Effector memory CD4-positive, alpha-beta T cell (primary cell): ENCODE data around the gene SLC34A3.

Experiments used
- DNase-seq, 3 donors: peaks; one replicate each; pipeline ENCODE4 v3.0.0-alpha.2; 2020
- H3K27ac ChIP-seq: 2 replicates; pipeline ENCODE4 v1.7.0; 2013; ENCODE audit warnings: mild to moderate bottlenecking, low read length, moderate library complexity; ENCODE audit not compliant: insufficient read depth, poor library complexity, severe bottlenecking
- H3K27me3 ChIP-seq: replicated peaks from 2 replicates; pipeline ENCODE4 v1.7.0; 2013; ENCODE audit warnings: mild to moderate bottlenecking, low read length; ENCODE audit not compliant: insufficient read depth, control insufficient read depth, poor library complexity, severe bottlenecking
- H3K36me3 ChIP-seq: 2 replicates; pipeline ENCODE4 v1.7.0; 2013; ENCODE audit warnings: mild to moderate bottlenecking, low read length, moderate library complexity; ENCODE audit not compliant: control insufficient read depth, insufficient read depth
- H3K4me1 ChIP-seq: 2 replicates; pipeline ENCODE4 v1.7.0; 2013; ENCODE audit warnings: low read length, mild to moderate bottlenecking; ENCODE audit not compliant: control insufficient read depth, insufficient read depth, poor library complexity, severe bottlenecking
- H3K4me3 ChIP-seq: 2 replicates; pipeline ENCODE4 v1.7.0; 2013; ENCODE audit warnings: low read length, low read depth, mild to moderate bottlenecking; ENCODE audit not compliant: insufficient read depth, poor library complexity, severe bottlenecking
- H3K9me3 ChIP-seq: 2 replicates; pipeline ENCODE4 v1.7.0; 2013; ENCODE audit warnings: mild to moderate bottlenecking, low read length, moderate library complexity; ENCODE audit not compliant: control insufficient read depth

The SLC34A3 gene

GRCh38 chr9:137205126-137206069 lies 25.3 kb upstream of the SLC34A3 start, which contains the start of the genes NDOR1 and TMEM203:
Gene NDOR1, plus strand, starts transcription at chr9:137205700. Its CDS starts 78 bp downstream, at chr9:137205778.
Gene TMEM203, minus strand, starts transcription at chr9:137205648. Its CDS starts 234 bp downstream, at chr9:137205414.
- DNase-seq, result peak; percentile 88 to 93 (median 89)
- peak within 1 kb of the TSS; percentile 77 for H3K4me3 ChIP-seq
- H3K27me3 ChIP-seq, result no peaks in the 10 kb centered on the region
- peaks cover 30% of the 10 kb centered on the region for H3K4me1 ChIP-seq
- no peaks in the 10 kb centered on the region for H3K9me3 ChIP-seq
- H3K36me3 ChIP-seq, result peaks cover 3% of the 10 kb centered on the region
- H3K27ac ChIP-seq, result peak within 1 kb of the TSS; percentile 89

DNA sequence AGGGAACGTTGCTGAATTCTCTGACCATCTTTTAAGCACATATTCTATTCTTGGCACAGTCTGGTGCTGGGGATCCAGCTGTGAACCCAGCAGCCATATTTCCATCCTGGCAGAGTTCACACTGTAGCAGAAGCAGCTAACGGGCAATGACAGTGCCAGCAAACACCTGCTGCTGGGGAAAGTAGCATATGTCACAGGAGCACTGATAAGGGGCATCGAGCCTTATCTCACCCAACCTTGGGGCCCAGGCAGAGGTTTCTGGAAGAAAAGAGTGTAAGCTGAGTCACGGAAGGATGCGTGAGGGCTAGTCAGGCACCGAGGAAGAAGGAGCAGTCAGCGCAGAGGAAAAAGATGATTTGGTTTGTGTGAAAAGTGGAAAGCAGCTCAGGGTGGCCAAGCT lies 24.1 kb upstream of the SLC34A3 start:
- Histone ChIP-seq H3K4me1 (peaks cover 24% of the 10 kb centered on the region), H3K9me3 (no peaks in the 10 kb centered on the region), H3K27ac (no peak overlapping the region), H3K27me3 (no peaks in the 10 kb centered on the region), H3K4me3 (peak overlapping the region; percentile 77), H3K36me3 (peaks cover 3% of the 10 kb centered on the region)
- no peak for DNase-seq

- H3K9me3 ChIP-seq, result no peaks in the 10 kb centered on the region
- no peaks in the 10 kb centered on the region for H3K27me3 ChIP-seq
- no peak for DNase-seq
- H3K36me3 ChIP-seq, result peaks cover 3% of the 10 kb centered on the region
- H3K4me1 ChIP-seq, result peaks cover 3% of the 10 kb centered on the region
- H3K4me3 ChIP-seq, result no peak overlapping the region
- no peak overlapping the region for H3K27ac ChIP-seq
These were observed 19.2 kb upstream of the SLC34A3 start for GRCh38 chr9:137211532-137211931.

DNA sequence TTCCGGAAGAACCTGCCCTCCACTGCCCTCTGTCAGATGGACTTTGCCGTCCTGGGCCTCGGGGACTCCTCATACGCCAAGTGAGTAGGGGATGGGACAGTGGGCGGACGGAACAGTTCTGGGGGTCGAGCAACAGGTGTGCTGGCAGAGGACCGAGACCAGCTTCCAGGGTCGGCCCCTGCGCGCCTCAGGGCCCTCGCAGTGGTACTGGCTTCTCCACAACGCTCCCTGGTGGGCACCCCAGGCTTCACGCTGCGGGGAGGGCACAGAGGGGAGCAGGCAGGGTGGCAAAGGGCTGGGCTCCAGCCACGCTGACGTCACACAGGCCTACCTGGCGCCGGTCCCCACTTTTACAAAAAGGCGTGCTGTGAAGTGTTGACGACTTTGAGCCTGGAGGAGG lies 18.2 kb upstream of the SLC34A3 start:
- Histone ChIP-seq H3K9me3 (no peaks in the 10 kb centered on the region), H3K36me3 (peaks cover 3% of the 10 kb centered on the region)

GRCh38 chr9:137213160-137214060 lies 17.3 kb upstream of the SLC34A3 start:
- no peak for DNase-seq
- no peaks in the 10 kb centered on the region for H3K27me3 ChIP-seq
- H3K27ac ChIP-seq, result no peak overlapping the region
- H3K4me1 ChIP-seq, result peaks cover 3% of the 10 kb centered on the region
- H3K4me3 ChIP-seq, result no peak overlapping the region
- peaks cover 3% of the 10 kb centered on the region for H3K36me3 ChIP-seq
- H3K9me3 ChIP-seq, result no peaks in the 10 kb centered on the region

More for the DNA sequence above, 18.2 kb upstream of the SLC34A3 start:
- H3K4me1 ChIP-seq, result peaks cover 1% of the 10 kb centered on the region
- no peak for DNase-seq
- H3K27me3 ChIP-seq, result no peaks in the 10 kb centered on the region
- no peak overlapping the region for H3K4me3 ChIP-seq
- H3K27ac ChIP-seq, result no peak overlapping the region

DNA sequence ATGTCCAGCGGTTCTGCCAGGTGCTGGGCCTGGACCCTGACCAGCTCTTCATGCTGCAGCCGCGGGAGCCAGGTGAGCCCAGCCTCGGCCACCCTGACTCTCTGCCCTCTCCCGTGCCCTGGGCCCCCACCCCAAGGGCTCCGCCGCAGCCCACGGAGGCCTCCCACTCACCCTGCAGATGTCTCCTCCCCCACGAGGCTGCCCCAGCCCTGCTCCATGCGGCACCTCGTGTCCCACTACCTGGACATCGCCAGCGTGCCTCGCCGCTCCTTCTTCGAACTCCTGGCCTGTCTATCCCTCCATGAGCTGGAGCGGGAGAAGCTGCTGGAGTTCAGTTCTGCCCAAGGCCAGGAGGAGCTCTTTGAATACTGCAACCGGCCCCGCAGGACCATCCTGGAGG lies 16.1 kb upstream of the SLC34A3 start:
- Histone ChIP-seq H3K4me3 (no peak overlapping the region), H3K27me3 (no peaks in the 10 kb centered on the region), H3K36me3 (no peaks in the 10 kb centered on the region), H3K9me3 (no peaks in the 10 kb centered on the region), H3K4me1 (peaks cover 3% of the 10 kb centered on the region), H3K27ac (no peak overlapping the region)
- no peak for DNase-seq

DNA sequence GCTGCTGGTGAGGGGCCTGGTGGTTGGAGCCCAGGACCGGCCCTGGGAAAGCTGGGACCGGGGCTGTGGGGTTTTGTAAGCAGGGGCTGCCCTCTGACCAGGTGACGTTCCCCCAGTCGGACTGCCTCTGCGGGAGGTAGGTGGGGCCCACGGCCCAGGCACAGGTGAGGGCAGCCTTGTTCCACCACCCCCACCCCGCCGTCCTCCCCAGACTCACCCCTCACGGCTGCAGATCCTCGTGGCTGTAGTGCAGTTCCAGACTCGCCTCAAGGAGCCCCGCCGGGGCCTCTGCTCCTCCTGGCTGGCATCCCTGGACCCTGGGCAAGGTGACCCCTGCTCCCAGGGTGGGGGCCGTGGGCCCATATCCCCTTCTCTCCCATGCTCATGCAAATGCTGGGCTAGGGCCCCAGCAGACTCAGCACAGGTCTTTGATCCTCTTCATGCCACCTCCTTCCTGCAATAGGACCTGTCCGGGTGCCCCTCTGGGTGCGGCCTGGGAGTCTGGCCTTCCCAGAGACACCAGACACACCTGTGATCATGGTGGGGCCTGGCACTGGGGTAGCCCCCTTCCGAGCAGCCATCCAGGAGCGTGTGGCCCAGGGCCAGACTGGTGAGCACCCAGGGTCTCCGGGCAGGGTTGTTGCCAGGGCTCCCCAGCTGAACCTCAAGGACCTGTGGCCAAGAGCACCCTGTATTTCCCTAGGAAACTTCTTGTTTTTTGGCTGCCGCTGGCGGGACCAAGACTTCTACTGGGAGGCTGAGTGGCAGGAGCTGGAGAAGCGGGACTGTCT lies 15.3 kb upstream of the SLC34A3 start:
- H3K36me3 ChIP-seq, result no peaks in the 10 kb centered on the region
- no peak overlapping the region for H3K27ac ChIP-seq
- H3K27me3 ChIP-seq, result no peaks in the 10 kb centered on the region
- no peak overlapping the region for H3K4me3 ChIP-seq
- peaks cover 3% of the 10 kb centered on the region for H3K4me1 ChIP-seq
- no peaks in the 10 kb centered on the region for H3K9me3 ChIP-seq
- no peak for DNase-seq

GRCh38 chr9:137216188-137216965 lies 14.3 kb upstream of the SLC34A3 start:
- no peak for DNase-seq
- Histone ChIP-seq H3K27ac (no peak overlapping the region), H3K4me1 (peaks cover 3% of the 10 kb centered on the region), H3K9me3 (no peaks in the 10 kb centered on the region), H3K27me3 (no peaks in the 10 kb centered on the region), H3K36me3 (no peaks in the 10 kb centered on the region), H3K4me3 (no peak overlapping the region)
